Mesothelial cell of epicardium (in vitro differentiated cells): Measurements from ENCODE around the gene B3GAT1. TPM values are rescaled to one million over a fixed set of nuclear protein-coding genes. Genes with fewer than 3 reads are reported as not detected.

Experiments
- DNase-seq, 2 experiments: peaks; one replicate each; pipeline ENCODE4 v3.0.0; 2021; ENCODE audit warnings: low spot score in 2 of 2; ENCODE audit not compliant: unreplicated experiment in 2 of 2
- H3K27ac Mint-ChIP-seq: 2 replicates; pipeline ENCODE4 v1.8.0; 2021; ENCODE audit warnings: mixed read lengths
- H3K27me3 Mint-ChIP-seq: 2 replicates; pipeline ENCODE4 v1.8.0; 2021; ENCODE audit warnings: low read depth, mixed read lengths
- H3K36me3 Mint-ChIP-seq: 2 replicates; pipeline ENCODE4 v1.8.0; 2021; ENCODE audit warnings: mixed read lengths
- H3K4me1 Mint-ChIP-seq: 2 replicates; pipeline ENCODE4 v1.8.0; 2021; ENCODE audit warnings: mixed read lengths
- H3K4me3 Mint-ChIP-seq: 2 replicates; pipeline ENCODE4 v1.8.0; 2021; ENCODE audit warnings: mild to moderate bottlenecking, moderate library complexity, mixed read lengths
- H3K9me3 Mint-ChIP-seq: 2 replicates; pipeline ENCODE4 v1.8.0; 2021; ENCODE audit warnings: mixed read lengths
- total RNA-seq: library from RNA; stranded (reverse); gene quantifications from 3 replicates; pipeline ENCODE4 v1.2.1, GENCODE V29; 2021
- TF ChIP-seq, protein P1 (sequence below): fragments of 200-600 bp; sonication (generic); IDR thresholded peaks from one replicate; pipeline ENCODE4 v1.5.0; 2021; ENCODE audit warnings: antibody characterized with exemption; ENCODE audit not compliant: unreplicated experiment

The B3GAT1 gene
- total RNA-seq, 1 donor from 2014 or later: 1.5 TPM

DNA sequence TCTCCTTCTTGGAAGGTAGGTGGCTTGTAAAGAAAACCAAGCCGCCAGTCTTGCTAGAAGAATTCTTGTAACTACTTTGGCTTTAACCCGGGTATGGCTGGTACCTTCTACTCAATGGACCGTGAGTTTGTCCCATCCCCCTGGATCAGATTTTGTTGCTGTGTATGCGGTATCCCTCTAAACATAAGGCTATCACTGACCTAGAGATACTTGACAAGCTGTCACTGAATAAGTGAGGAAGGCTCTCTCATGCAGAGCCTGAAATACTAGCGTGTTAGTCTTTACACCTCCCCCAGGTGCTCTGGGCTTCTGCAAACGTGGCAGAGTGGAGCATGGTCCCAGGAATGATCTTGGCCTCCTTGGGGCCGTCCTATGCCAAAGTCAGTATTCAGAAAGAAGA, 45.8 kb downstream of the B3GAT1 start:
- Mint-ChIP-seq H3K9me3 (no peaks in the 10 kb centered on the region), H3K36me3 (no peaks in the 10 kb centered on the region), H3K27ac (no peak overlapping the region), H3K27me3 (peaks cover 3% of the 10 kb centered on the region), H3K4me1 (no peaks in the 10 kb centered on the region), H3K4me3 (no peak overlapping the region)
- no peak for DNase-seq
- TF ChIP-seq, protein P1, sequence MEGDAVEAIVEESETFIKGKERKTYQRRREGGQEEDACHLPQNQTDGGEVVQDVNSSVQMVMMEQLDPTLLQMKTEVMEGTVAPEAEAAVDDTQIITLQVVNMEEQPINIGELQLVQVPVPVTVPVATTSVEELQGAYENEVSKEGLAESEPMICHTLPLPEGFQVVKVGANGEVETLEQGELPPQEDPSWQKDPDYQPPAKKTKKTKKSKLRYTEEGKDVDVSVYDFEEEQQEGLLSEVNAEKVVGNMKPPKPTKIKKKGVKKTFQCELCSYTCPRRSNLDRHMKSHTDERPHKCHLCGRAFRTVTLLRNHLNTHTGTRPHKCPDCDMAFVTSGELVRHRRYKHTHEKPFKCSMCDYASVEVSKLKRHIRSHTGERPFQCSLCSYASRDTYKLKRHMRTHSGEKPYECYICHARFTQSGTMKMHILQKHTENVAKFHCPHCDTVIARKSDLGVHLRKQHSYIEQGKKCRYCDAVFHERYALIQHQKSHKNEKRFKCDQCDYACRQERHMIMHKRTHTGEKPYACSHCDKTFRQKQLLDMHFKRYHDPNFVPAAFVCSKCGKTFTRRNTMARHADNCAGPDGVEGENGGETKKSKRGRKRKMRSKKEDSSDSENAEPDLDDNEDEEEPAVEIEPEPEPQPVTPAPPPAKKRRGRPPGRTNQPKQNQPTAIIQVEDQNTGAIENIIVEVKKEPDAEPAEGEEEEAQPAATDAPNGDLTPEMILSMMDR: no peak

DNA sequence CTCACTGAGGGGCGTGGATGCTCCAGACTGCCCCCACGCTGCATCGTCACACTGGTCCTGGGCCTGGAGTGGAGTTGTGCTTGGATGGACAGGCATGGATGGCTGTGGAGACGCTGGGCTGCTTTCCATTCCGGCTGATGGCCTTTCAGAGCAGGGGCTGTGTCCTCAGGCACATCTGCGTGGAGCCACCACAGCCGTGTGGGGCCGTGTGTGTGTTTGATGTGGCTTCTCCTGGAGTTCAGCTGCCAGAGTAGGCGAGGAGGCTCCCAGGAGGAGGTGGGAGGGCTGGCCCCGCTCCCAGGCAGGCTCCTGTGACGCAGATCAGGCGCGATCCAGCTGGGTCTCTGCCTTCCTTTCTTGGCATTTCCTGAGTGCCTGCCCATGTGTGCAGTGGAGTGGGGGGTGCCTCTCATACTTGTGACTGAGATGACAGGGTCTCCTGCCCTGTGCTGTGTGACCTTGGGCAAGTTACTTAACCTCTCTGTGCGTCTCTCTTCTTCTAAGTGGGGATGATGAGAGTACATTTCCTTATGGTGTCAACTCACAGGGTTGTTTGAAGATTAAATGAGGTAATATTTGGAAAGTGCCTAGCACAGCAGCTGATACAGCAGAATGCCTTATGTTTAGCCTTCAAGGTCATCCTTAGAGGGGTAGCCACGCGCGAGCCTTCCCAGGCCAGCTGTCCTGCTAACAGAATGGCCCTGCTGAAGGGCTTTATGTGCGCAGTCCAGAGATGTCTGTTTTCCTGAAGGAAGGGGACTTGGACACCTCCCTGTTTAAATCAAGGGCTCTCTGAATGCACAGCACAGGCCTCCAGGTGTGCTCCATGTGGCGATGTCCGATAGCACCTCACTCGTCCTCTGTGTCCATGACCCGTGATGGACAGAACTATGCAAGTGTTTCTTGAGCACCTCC, 46.8 kb downstream of the B3GAT1 start:
- Mint-ChIP-seq H3K27me3 (peaks cover 3% of the 10 kb centered on the region), H3K4me1 (no peaks in the 10 kb centered on the region), H3K4me3 (no peak overlapping the region), H3K27ac (no peak overlapping the region), H3K36me3 (no peaks in the 10 kb centered on the region), H3K9me3 (no peaks in the 10 kb centered on the region)
- DNase-seq: no peak
- TF ChIP-seq, protein P1: no peak

DNA sequence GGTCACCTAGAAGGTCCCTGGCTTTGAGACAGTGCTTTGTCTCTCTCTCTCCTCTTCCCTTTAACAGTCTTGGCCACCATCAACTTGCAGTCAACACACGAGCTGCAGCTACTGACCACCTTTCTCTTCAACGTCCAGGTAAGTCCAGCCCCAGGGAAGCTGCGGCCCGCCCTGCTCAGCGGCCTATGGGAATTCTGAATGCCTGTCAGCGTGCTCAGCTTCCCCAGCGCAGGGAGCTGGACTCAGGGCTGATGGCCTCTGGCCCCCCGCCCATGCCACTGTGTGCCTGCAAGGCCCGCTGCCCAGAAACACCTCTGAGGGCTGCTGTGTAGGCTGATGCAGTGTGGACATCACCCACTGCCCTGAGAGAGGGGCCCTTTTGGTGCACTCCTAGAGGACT, 47.8 kb downstream of the B3GAT1 start:
- no peak for DNase-seq
- H3K36me3 Mint-ChIP-seq: no peaks in the 10 kb centered on the region
- TF ChIP-seq, protein P1: no peak
- H3K27me3 Mint-ChIP-seq: peaks cover 3% of the 10 kb centered on the region
- H3K4me3 Mint-ChIP-seq: no peak overlapping the region
- no peaks in the 10 kb centered on the region for H3K9me3 Mint-ChIP-seq
- H3K4me1 Mint-ChIP-seq: peaks cover 2% of the 10 kb centered on the region
- no peak overlapping the region for H3K27ac Mint-ChIP-seq

DNA sequence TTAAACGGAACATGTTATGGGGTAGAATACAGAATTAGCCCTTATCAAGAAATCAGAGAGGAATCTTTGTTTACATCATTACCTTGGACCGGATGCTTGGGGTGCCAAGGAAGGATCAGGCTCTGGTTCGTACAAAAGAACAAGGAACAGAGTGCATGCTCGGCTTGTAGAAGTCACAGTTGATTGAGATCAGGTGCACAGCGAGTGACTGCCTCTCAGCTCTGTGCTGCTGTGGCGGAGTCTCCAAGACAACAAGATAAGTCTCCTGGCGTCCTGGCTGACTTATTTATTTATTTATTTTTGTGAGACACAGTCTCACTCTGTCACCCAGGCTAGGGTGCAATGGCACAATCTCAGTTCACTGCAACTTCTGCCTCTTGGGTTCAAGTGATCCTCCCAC, 48.5 kb downstream of the B3GAT1 start:
- Mint-ChIP-seq H3K4me1 (peaks cover 2% of the 10 kb centered on the region), H3K36me3 (no peaks in the 10 kb centered on the region), H3K27me3 (peaks cover 3% of the 10 kb centered on the region), H3K27ac (no peak overlapping the region), H3K4me3 (no peak overlapping the region), H3K9me3 (no peaks in the 10 kb centered on the region)
- TF ChIP-seq, protein P1: no peak
- DNase-seq: no peak

DNA sequence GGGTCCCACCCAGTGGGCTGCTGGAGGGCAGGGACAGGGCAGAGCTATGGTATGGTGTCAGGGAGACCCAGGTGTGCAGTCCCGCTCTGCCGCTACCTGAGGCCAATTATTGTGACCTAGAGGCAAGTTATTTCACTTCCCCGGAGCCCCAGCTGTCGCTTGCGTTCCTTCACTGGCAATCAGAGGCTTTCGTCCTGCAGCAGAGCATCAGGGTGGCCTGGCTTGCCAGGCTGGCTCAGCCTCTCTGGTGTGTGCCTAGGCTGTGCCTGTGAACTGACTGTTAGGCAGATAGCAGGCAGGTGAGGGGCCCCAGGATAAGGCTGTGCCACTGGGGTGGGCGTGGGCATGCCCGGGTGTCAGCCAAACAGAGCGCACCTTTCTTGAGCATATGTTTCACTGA, 48.9 kb downstream of the B3GAT1 start:
- H3K4me3 Mint-ChIP-seq: no peak overlapping the region
- H3K36me3 Mint-ChIP-seq: no peaks in the 10 kb centered on the region
- peaks cover 3% of the 10 kb centered on the region for H3K27me3 Mint-ChIP-seq
- TF ChIP-seq, protein P1: no peak
- H3K4me1 Mint-ChIP-seq: peaks cover 2% of the 10 kb centered on the region
- DNase-seq: no peak
- no peak overlapping the region for H3K27ac Mint-ChIP-seq
- no peaks in the 10 kb centered on the region for H3K9me3 Mint-ChIP-seq
